22Rv1 (cell line): ENCODE measurements around the gene ARHGEF10L.

Source experiments
- H3K27ac ChIP-seq: fragments of 450-650 bp; 2 replicates; pipeline ENCODE4 v1.5.1; 2017
- CTCF ChIP-seq: fragments of 450-650 bp; IDR thresholded peaks from 2 replicates; pipeline ENCODE4 v1.5.1; 2017; ENCODE audit warnings: mild to moderate bottlenecking
- ZFX ChIP-seq: fragments of 450-650 bp; IDR thresholded peaks from 2 replicates; pipeline ENCODE4 v1.6.1; 2017; ENCODE audit warnings: antibody characterized with exemption, borderline replicate concordance

ARHGEF10L gene

GRCh38 chr1:17640393-17640792, 100.9 kb downstream of the ARHGEF10L start:
- TF ChIP-seq CTCF (no peak), ZFX (no peak)
- no peak overlapping the region for H3K27ac ChIP-seq

GRCh38 chr1:17640975-17641374, 101.5 kb downstream of the ARHGEF10L start:
- H3K27ac ChIP-seq: no peak overlapping the region
- TF ChIP-seq CTCF (no peak), ZFX (no peak)

GRCh38 chr1:17642169-17642568, 102.7 kb downstream of the ARHGEF10L start:
- TF ChIP-seq CTCF: no peak
- no peak for TF ChIP-seq ZFX
- no peak overlapping the region for H3K27ac ChIP-seq

GRCh38 chr1:17642943-17643342, 103.4 kb downstream of the ARHGEF10L start:
- no peak overlapping the region for H3K27ac ChIP-seq
- TF ChIP-seq ZFX: no peak
- TF ChIP-seq CTCF: no peak

GRCh38 chr1:17643861-17644703, 104.6 kb downstream of the ARHGEF10L start:
- TF ChIP-seq CTCF: no peak
- TF ChIP-seq ZFX: no peak

GRCh38 chr1:17645068-17645911, 105.8 kb downstream of the ARHGEF10L start:
- no peak overlapping the region for H3K27ac ChIP-seq
- TF ChIP-seq CTCF: no peak
- TF ChIP-seq ZFX: no peak

More at GRCh38 chr1:17643861-17644703, 104.6 kb downstream of the ARHGEF10L start:
- no peak overlapping the region for H3K27ac ChIP-seq
